HG03280 (cell line): ENCODE measurements around the gene TENT5A.

Experiments
- ATAC-seq: cut with Tn5 transposase; IDR thresholded peaks from one replicate; pipeline ENCODE4 v1.9.1; 2021; ENCODE audit warnings: mild to moderate bottlenecking, moderate library complexity; ENCODE audit not compliant: unreplicated experiment

Gene TENT5A

GRCh38 chr6:81772741-81773140 is 20.3 kb upstream of the TENT5A start:
- peak; percentile 98 for ATAC-seq

- ATAC-seq, result no peak
Measured at GRCh38 chr6:81771097-81771496, 18.6 kb upstream of the TENT5A start.

GRCh38 chr6:81770381-81770780 is 17.9 kb upstream of the TENT5A start:
- ATAC-seq, result no peak

- ATAC-seq, result no peak
Measured at GRCh38 chr6:81769824-81770223, 17.3 kb upstream of the TENT5A start.

GRCh38 chr6:81768150-81768942 is 15.9 kb upstream of the TENT5A start:
- no peak for ATAC-seq

- no peak for ATAC-seq
Measured at GRCh38 chr6:81767163-81767891, 14.8 kb upstream of the TENT5A start.

GRCh38 chr6:81766482-81767069 is 14.1 kb upstream of the TENT5A start:
- no peak for ATAC-seq

GRCh38 chr6:81764531-81764930 is 12.1 kb upstream of the TENT5A start:
- no peak for ATAC-seq

GRCh38 chr6:81763968-81764367 is 11.5 kb upstream of the TENT5A start:
- ATAC-seq, result no peak

- no peak for ATAC-seq
Measured at GRCh38 chr6:81763051-81763450, 10.6 kb upstream of the TENT5A start.

GRCh38 chr6:81762606-81763005 is 10.1 kb upstream of the TENT5A start:
- no peak for ATAC-seq

GRCh38 chr6:81762132-81762531 is 9.7 kb upstream of the TENT5A start:
- ATAC-seq, result no peak

GRCh38 chr6:81761197-81761596 is 8.7 kb upstream of the TENT5A start:
- no peak for ATAC-seq

- no peak for ATAC-seq
Measured at GRCh38 chr6:81759782-81760181, 7.3 kb upstream of the TENT5A start.

GRCh38 chr6:81758221-81758620 is 5.7 kb upstream of the TENT5A start:
- ATAC-seq, result no peak

- no peak for ATAC-seq
Measured at GRCh38 chr6:81756690-81757089, 4.2 kb upstream of the TENT5A start.

- ATAC-seq, result no peak
Measured at GRCh38 chr6:81755551-81755950, 3.1 kb upstream of the TENT5A start.

- no peak for ATAC-seq
Measured at GRCh38 chr6:81754906-81755305, 2.4 kb upstream of the TENT5A start.

GRCh38 chr6:81753711-81754577 is 1.5 kb upstream of the TENT5A start:
- peak; percentile 32 for ATAC-seq

- ATAC-seq, result peak; percentile 47
Measured at GRCh38 chr6:81752921-81753710, 635 bp upstream of the TENT5A start.
